HL-60 (cell line): Measurements from ENCODE around the gene TLCD2.

Experiments used
- GABPA ChIP-seq: IDR thresholded peaks from 2 replicates; pipeline ENCODE4 v1.6.1; 2012; ENCODE audit warnings: low read depth
- POLR2AphosphoS5 ChIP-seq: IDR thresholded peaks from 2 replicates; pipeline ENCODE4 v1.6.1; 2012; ENCODE audit warnings: low read depth
- SPI1 ChIP-seq: IDR thresholded peaks from 2 replicates; pipeline ENCODE4 v1.6.1; 2012; ENCODE audit warnings: low read depth, mild to moderate bottlenecking, borderline replicate concordance
- TF ChIP-seq, protein P1 (sequence below): IDR thresholded peaks from 2 replicates; pipeline ENCODE4 v1.6.1; 2012; ENCODE audit warnings: low read depth; ENCODE audit not compliant: insufficient replicate concordance
- TF ChIP-seq, protein P2 (sequence below): IDR thresholded peaks from one replicate; pipeline ENCODE4 v1.5.1; 2011; ENCODE audit warnings: low read length, control low read depth, inconsistent platforms; ENCODE audit not compliant: insufficient read depth

DNA sequence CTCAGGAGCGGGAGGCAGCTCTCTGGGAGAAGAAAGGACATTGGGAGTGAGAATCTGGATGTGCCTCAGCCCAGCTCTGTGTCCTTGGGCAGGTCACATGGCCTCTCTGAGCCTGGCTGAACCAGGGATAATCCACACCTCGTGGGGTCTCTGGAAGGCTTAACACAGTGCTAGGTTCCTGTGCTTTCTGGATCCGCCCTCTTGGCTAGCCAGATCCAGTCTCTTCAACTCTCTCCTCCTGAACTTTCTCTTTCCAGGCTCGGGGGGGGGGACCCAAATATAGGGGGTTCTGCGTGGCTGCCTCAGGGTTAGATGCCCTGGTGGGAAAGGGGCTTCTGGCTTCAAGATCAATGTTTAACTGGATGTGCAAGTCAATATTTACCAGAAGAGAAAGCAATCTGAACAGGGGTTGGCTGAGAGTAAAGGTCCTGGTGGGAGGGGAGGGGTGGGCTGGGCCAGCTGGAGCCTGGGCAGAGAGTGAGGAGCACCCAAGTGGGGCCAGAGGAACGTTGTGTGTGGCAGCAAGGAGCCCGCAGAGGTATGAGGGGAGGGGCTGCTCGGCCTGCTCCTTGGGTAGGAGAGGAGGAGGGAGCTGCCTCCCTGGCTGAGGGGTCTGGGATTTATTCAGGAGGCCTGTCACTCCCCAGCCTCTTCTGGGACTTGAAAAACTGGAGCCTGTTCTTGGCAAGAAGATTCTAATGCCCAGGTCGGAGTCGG, 32.4 kb upstream of the TLCD2 start, which contains the start of gene SERPINF2:
- TF ChIP-seq, protein P1, sequence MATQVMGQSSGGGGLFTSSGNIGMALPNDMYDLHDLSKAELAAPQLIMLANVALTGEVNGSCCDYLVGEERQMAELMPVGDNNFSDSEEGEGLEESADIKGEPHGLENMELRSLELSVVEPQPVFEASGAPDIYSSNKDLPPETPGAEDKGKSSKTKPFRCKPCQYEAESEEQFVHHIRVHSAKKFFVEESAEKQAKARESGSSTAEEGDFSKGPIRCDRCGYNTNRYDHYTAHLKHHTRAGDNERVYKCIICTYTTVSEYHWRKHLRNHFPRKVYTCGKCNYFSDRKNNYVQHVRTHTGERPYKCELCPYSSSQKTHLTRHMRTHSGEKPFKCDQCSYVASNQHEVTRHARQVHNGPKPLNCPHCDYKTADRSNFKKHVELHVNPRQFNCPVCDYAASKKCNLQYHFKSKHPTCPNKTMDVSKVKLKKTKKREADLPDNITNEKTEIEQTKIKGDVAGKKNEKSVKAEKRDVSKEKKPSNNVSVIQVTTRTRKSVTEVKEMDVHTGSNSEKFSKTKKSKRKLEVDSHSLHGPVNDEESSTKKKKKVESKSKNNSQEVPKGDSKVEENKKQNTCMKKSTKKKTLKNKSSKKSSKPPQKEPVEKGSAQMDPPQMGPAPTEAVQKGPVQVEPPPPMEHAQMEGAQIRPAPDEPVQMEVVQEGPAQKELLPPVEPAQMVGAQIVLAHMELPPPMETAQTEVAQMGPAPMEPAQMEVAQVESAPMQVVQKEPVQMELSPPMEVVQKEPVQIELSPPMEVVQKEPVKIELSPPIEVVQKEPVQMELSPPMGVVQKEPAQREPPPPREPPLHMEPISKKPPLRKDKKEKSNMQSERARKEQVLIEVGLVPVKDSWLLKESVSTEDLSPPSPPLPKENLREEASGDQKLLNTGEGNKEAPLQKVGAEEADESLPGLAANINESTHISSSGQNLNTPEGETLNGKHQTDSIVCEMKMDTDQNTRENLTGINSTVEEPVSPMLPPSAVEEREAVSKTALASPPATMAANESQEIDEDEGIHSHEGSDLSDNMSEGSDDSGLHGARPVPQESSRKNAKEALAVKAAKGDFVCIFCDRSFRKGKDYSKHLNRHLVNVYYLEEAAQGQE = no peak
- TF ChIP-seq, protein P2, sequence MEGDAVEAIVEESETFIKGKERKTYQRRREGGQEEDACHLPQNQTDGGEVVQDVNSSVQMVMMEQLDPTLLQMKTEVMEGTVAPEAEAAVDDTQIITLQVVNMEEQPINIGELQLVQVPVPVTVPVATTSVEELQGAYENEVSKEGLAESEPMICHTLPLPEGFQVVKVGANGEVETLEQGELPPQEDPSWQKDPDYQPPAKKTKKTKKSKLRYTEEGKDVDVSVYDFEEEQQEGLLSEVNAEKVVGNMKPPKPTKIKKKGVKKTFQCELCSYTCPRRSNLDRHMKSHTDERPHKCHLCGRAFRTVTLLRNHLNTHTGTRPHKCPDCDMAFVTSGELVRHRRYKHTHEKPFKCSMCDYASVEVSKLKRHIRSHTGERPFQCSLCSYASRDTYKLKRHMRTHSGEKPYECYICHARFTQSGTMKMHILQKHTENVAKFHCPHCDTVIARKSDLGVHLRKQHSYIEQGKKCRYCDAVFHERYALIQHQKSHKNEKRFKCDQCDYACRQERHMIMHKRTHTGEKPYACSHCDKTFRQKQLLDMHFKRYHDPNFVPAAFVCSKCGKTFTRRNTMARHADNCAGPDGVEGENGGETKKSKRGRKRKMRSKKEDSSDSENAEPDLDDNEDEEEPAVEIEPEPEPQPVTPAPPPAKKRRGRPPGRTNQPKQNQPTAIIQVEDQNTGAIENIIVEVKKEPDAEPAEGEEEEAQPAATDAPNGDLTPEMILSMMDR = no peak
- TF ChIP-seq SPI1 (no peak), POLR2AphosphoS5 (no peak), GABPA (no peak)
